NCI-H1105 treated with DMSO at 0.1 percent for 48 hours (cell line): Measurements from ENCODE around the gene RIOK1.
"Not testable (repeated sequence)": the region's sequence is repeated elsewhere in the genome, so short reads cannot be mapped to it uniquely, and the experiment has no call there.

Experiments used
- DNase-seq: peaks from one replicate; lab custom pipeline; 2025; lab: John Stamatoyannopoulos, UW

RIOK1 gene

GRCh38 chr6:7441048-7441775 is 51.6 kb downstream of the RIOK1 start:
- no peak for DNase-seq

DNA sequence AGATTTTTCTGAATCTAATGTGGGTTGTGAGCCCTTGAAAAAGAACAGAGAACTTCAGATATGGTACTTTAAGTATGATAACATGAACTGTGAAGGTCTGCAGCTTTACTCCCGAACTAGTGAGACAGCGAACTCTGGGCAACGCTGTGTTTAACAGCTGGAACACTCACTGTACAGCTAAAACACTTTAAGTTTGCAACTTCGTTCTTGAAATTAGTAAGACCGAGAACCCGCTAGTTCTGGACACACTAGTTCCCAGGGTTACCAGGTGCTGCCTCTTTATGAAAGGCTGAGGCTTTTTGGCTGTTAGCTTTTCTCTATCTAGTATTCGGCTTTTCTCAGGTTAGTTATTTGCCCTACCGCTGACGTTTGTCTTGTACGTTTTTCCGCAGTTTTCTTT is 52.9 kb downstream of the RIOK1 start:
- DNase-seq, result no peak

GRCh38 chr6:7445101-7445500 is 55.5 kb downstream of the RIOK1 start:
- DNase-seq, result no peak

DNA sequence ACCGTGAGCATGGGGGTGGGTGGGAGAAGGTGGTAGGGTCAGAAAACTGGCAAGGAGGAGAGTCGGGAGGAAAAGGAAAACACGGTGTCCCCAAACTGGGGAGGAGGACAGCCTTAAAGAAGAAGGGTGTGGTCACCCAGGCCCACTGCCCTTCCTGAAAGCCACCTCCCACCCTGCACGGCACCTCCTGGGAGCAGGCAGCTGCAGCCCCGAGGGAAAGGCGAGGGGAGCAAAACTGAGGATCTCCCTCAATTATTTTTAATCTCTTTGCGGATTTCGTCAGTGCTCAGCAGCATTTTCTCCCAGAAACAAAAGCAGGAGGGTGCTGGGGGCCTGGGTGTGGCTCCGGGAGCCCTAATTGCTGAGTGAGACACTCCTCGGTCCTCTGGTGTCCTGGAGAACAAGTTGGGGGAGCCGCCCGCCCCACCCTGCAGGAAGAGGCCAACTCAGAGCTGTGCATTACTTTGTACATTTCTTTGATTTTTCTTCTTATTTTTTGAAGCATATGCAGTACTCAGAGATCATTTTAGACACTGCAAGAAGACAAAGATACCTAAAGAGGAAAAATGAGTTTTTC is 56.4 kb downstream of the RIOK1 start:
- no peak for DNase-seq

GRCh38 chr6:7446619-7447325 is 57.2 kb downstream of the RIOK1 start:
- DNase-seq, result no peak

DNA sequence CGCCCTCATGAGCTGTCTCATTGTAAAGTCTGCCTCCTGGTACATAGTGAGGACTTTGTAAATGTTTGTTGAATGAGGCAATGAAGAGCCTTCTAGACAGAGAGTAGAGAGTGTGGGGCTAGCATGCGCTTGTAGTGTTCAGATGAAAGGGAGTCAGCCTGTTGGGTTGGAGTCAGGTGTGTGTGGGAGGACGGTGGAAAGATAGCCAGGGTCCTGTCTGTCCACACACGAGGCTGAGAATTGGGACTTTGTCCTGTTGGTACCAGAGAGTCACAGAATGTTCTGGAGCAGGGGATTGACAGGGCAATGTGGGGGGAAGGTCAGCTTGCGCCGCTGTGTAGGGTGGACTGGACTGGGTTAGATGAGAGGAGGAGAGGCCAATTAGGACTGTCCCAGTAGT is 58.6 kb downstream of the RIOK1 start:
- no peak for DNase-seq

DNA sequence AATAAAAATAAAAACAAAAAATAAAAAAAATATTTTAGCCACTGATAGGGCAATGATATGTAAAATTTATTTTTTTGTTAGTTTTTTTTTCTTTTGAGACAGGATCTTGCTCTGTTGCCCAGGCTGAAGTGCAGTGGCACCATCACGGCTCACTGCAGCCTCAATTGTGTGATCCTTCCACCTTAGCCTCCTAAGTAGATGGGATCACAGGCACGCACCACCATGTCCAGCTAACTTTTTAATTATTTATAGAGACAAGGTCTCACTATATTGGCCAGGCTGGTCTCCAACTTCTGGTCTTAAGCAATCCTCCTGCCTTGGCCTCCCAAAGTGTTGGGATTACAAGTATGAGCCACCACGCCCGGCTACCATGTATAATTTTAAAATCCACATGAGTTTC is 59.4 kb downstream of the RIOK1 start:
- no peak for DNase-seq

- no peak for DNase-seq
These were observed 61.7 kb downstream of the RIOK1 start for GRCh38 chr6:7451326-7451725.

DNA sequence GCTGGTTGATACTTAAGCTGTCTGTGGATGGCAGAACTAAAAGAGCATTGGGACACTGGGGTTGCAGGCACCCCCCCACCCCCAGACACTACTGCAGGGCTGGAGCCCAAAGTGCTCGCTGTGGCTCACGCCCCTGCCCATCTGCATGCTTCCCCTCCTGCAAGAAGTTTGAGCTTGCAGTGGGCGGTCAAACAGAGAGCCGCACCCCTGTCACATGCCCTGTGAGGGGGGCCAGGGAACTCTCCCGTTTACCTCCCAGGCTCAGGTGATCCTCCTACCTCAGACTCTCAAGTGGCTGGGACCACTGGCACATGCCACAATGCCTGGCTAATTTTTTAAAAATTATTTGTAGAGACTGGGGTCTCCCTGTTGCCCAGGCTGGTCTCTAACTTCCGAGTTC is 63.3 kb downstream of the RIOK1 start:
- DNase-seq, result no peak

GRCh38 chr6:7454696-7455358 is 65.2 kb downstream of the RIOK1 start:
- DNase-seq, result no peak

DNA sequence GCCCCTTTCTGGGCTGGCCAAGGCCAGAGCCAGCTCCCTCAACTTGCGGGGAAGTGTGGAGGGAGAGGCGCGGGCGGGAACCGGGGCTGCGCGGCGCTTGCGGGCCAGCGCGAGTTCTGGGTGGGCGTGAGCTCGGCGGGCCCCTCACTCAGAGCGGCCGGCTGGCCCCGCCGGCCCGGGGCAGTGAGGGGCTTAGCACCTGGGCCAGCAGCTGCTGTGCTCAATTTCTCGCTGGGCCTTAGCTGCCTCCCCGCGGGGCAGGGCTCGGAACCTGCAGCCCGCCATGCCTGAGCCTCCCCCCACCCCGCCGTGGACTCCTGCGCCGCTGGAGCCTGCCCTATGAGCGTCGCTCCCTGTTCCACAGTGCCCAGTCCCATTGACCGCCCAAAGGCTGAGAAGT is 66.7 kb downstream of the RIOK1 start:
- DNase-seq, result not testable (repeated sequence)

- DNase-seq, result no peak
These were observed 71.8 kb downstream of the RIOK1 start for GRCh38 chr6:7461416-7461815.

DNA sequence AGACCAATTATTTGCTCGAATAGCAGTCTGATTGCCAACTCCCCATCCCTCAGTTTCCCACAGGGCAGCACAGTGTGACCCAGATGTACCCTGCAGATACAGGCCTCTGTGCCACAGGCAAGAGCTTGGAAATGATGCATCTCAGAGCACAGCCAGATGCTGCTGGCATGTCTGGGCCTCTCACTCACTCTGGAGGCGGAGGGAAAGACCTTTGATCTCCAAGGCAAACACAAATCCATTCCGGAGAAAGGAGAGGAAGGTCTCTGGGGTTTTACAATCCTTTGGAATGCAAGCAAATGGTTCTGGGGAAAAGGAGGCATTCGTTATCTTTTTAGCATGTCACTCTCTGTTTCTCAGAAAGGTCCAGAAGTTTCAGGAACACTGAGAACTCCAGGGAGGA is 74.2 kb downstream of the RIOK1 start:
- DNase-seq, result no peak

- no peak for DNase-seq
These were observed 77.6 kb downstream of the RIOK1 start for GRCh38 chr6:7467007-7467897.
